ENCODE results near the gene LHPP. TPM values are rescaled to one million over a fixed set of nuclear protein-coding genes. Genes with fewer than 3 reads are reported as not detected.

The LHPP gene
- total RNA-seq, 1 donor from 2014 or later: 4.2 TPM

GRCh38 chr10:124539935-124540641 is 78.5 kb downstream of the LHPP start:
- DNase-seq (ENCODE audit: low spot score): peak; percentile 85
- TF ChIP-seq, protein P1, sequence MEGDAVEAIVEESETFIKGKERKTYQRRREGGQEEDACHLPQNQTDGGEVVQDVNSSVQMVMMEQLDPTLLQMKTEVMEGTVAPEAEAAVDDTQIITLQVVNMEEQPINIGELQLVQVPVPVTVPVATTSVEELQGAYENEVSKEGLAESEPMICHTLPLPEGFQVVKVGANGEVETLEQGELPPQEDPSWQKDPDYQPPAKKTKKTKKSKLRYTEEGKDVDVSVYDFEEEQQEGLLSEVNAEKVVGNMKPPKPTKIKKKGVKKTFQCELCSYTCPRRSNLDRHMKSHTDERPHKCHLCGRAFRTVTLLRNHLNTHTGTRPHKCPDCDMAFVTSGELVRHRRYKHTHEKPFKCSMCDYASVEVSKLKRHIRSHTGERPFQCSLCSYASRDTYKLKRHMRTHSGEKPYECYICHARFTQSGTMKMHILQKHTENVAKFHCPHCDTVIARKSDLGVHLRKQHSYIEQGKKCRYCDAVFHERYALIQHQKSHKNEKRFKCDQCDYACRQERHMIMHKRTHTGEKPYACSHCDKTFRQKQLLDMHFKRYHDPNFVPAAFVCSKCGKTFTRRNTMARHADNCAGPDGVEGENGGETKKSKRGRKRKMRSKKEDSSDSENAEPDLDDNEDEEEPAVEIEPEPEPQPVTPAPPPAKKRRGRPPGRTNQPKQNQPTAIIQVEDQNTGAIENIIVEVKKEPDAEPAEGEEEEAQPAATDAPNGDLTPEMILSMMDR (IDR thresholded peaks at IDR 0.05; ENCODE audit: unreplicated experiment): peak; percentile 62
- no peaks in the 10 kb centered on the region for H3K27me3 Mint-ChIP-seq (ENCODE audit: unreplicated experiment)
- no peak overlapping the region for H3K27ac Mint-ChIP-seq (ENCODE audit: unreplicated experiment)
- no peak overlapping the region for H3K4me3 Mint-ChIP-seq (ENCODE audit: unreplicated experiment)
- no peaks in the 10 kb centered on the region for H3K36me3 Mint-ChIP-seq (ENCODE audit: low read depth, unreplicated experiment)
- H3K9me3 Mint-ChIP-seq (ENCODE audit: unreplicated experiment): no peaks in the 10 kb centered on the region
- peaks cover 12% of the 10 kb centered on the region for H3K4me1 Mint-ChIP-seq (ENCODE audit: unreplicated experiment)

DNA sequence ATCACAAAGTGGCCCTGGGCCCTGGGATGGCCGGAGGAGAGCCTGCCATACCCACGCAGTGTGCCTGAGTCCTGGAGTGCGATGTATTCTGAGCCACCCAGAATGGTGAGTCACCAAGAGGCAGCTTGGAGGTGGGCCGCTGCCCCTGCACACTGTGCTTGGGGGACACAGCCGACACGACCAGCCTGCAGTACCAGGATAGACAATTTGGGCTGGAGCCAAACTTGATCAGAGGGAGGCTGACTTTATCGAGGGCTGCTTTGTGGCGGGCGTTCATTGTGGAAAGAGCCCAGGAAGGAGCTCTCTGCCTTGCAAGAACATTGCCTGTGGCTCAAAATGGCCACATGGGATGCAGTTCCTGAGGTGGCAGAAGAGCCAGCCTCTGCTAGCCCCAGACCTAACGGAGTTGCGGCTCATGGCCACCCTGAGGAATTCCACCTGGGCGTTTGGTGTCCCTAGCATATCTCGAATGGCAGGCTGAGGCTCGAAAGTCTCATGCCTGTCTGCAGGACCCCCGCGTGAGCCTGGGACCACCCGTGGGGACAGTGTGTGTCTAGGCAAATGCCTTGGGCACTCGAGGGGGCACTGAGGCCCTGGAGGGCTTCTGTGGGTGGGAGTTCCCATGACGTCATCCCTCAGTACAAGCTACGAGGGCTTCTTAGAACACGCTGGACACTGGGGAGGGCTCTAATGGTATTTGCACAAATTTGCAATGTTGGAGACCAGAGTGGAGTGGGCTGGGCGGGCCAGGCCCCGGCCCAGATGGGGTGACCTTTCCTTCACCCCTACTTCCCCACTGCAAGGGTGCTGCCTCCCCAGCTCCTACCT is 79.7 kb downstream of the LHPP start:
- no peak for DNase-seq (ENCODE audit: low spot score)
- no peaks in the 10 kb centered on the region for H3K9me3 Mint-ChIP-seq (ENCODE audit: unreplicated experiment)
- TF ChIP-seq, protein P1 (IDR thresholded peaks at IDR 0.05; ENCODE audit: unreplicated experiment): no peak
- H3K36me3 Mint-ChIP-seq (ENCODE audit: low read depth, unreplicated experiment): no peaks in the 10 kb centered on the region
- H3K4me1 Mint-ChIP-seq (ENCODE audit: unreplicated experiment): peaks cover 5% of the 10 kb centered on the region
- no peak overlapping the region for H3K4me3 Mint-ChIP-seq (ENCODE audit: unreplicated experiment)
- peaks cover 1% of the 10 kb centered on the region for H3K27me3 Mint-ChIP-seq (ENCODE audit: unreplicated experiment)
- H3K27ac Mint-ChIP-seq (ENCODE audit: unreplicated experiment): no peak overlapping the region

DNA sequence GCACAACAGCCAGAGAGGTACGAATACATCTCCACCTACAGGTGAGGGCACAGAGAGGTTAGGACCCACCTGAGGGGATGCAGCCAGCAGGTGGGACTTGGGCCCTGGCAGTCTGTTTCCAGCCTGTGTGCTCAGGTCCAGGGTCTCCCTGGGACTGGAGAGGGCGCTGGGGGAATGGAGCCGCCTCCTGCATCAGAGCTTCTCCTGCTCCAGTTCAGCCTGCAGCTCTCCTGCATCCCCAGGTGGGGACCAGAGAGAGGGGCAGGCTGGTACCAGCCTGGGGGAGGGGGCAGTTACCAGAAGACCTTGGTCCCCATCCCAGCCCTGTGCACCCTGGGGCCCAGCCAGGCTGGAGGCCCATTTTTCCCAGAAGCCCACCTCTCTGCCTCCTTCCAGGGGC is 80.7 kb downstream of the LHPP start:
- no peaks in the 10 kb centered on the region for H3K9me3 Mint-ChIP-seq (ENCODE audit: unreplicated experiment)
- H3K36me3 Mint-ChIP-seq (ENCODE audit: low read depth, unreplicated experiment): no peaks in the 10 kb centered on the region
- H3K4me3 Mint-ChIP-seq (ENCODE audit: unreplicated experiment): no peak overlapping the region
- H3K4me1 Mint-ChIP-seq (ENCODE audit: unreplicated experiment): no peaks in the 10 kb centered on the region
- no peak for DNase-seq (ENCODE audit: low spot score)
- H3K27ac Mint-ChIP-seq (ENCODE audit: unreplicated experiment): no peak overlapping the region
- H3K27me3 Mint-ChIP-seq (ENCODE audit: unreplicated experiment): peaks cover 2% of the 10 kb centered on the region
- TF ChIP-seq, protein P1 (IDR thresholded peaks at IDR 0.05; ENCODE audit: unreplicated experiment): no peak

DNA sequence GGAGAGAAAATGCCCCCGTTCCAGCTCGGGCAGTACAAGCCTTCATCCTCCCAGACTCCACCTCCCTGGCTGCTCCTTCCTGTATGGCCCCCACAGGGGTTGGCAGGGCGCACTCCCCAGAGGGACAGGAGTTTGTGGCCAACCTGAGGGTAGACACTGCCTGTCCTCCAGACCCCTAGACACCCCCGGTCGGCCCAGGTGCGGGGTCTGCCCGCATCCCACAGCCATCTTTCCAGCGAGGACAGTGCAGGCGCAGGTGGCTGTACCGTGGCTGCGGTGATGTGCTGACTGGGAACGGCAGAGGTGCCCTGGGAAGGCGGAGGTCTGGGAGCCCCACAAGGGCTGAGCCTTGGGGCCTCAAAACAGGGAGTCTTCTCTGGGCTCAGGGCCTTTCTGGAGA is 81.5 kb downstream of the LHPP start:
- Mint-ChIP-seq H3K9me3 (ENCODE audit: unreplicated experiment) (no peaks in the 10 kb centered on the region), H3K36me3 (ENCODE audit: low read depth, unreplicated experiment) (no peaks in the 10 kb centered on the region), H3K27me3 (ENCODE audit: unreplicated experiment) (peaks cover 2% of the 10 kb centered on the region), H3K4me3 (ENCODE audit: unreplicated experiment) (no peak overlapping the region), H3K27ac (ENCODE audit: unreplicated experiment) (no peak overlapping the region), H3K4me1 (ENCODE audit: unreplicated experiment) (no peaks in the 10 kb centered on the region)
- DNase-seq (ENCODE audit: low spot score): no peak
- TF ChIP-seq, protein P1 (IDR thresholded peaks at IDR 0.05; ENCODE audit: unreplicated experiment): no peak

DNA sequence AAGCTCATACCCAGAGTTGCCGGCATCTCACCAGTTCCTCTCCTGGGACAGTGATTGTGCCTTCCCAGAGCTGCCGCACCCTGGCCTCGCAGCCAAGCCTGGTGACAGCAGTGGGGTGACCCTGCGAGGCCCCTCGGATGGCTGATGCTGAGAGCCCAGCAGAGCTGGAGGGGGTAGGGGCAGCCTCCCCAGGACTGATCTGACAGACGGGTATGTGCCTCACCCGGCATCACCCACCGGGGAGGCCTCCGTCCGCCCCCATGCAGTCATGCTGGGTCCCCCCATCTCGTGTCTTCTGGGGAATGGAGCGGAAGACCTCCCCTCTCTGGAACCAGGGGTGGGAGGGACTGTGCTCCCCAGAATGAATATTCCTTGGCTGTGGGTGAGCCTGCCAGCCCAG is 82.3 kb downstream of the LHPP start:
- H3K4me1 Mint-ChIP-seq (ENCODE audit: unreplicated experiment): no peaks in the 10 kb centered on the region
- peaks cover 4% of the 10 kb centered on the region for H3K27me3 Mint-ChIP-seq (ENCODE audit: unreplicated experiment)
- no peak for DNase-seq (ENCODE audit: low spot score)
- no peak overlapping the region for H3K4me3 Mint-ChIP-seq (ENCODE audit: unreplicated experiment)
- no peaks in the 10 kb centered on the region for H3K36me3 Mint-ChIP-seq (ENCODE audit: low read depth, unreplicated experiment)
- no peaks in the 10 kb centered on the region for H3K9me3 Mint-ChIP-seq (ENCODE audit: unreplicated experiment)
- TF ChIP-seq, protein P1 (IDR thresholded peaks at IDR 0.05; ENCODE audit: unreplicated experiment): no peak
- no peak overlapping the region for H3K27ac Mint-ChIP-seq (ENCODE audit: unreplicated experiment)

Measured in endothelial cell (in vitro differentiated cells).